Prostate gland (tissue), 2 donors: ENCODE data around the gene CES3. TPM values are rescaled to one million over a fixed set of nuclear protein-coding genes. Genes with fewer than 3 reads are reported as not detected.

ENCODE experiments used
- DNase-seq: peaks from one replicate; pipeline ENCODE4 v3.0.0-alpha.2; 2019; ENCODE audit warnings: low spot score
- H3K27ac ChIP-seq, 2 donors: fragments of 200-600 bp; sonication (generic); 2 replicates each; pipeline ENCODE4 v1.5.1; 2017 to 2019
- H3K27me3 ChIP-seq: fragments of 200-600 bp; sonication (generic); replicated peaks from 2 replicates; pipeline ENCODE4 v1.5.1; 2019; ENCODE audit not compliant: insufficient read depth
- H3K36me3 ChIP-seq, 2 donors: fragments of 200-600 bp; sonication (generic); 1 replicate in 1 of 2; 2 replicates in 1 of 2; pipeline versions ENCODE4 v1.5.1 to v1.8.1; 2017 to 2019
- H3K4me1 ChIP-seq: fragments of 200-600 bp; sonication (generic); replicated peaks from 2 replicates; pipeline ENCODE4 v1.5.1; 2019
- H3K4me3 ChIP-seq, 2 donors: fragments of 200-600 bp; sonication (generic); 2 replicates each; pipeline ENCODE4 v1.5.1; 2017 to 2019
- H3K9me3 ChIP-seq: fragments of 200-600 bp; sonication (generic); 2 replicates; pipeline ENCODE4 v1.5.1; 2017
- POLR2A ChIP-seq: fragments of 450-650 bp; IDR thresholded peaks from one replicate; pipeline ENCODE4 v1.6.1; 2016; ENCODE audit warnings: antibody characterized with exemption, mild to moderate bottlenecking
- POLR2AphosphoS5 ChIP-seq: sonication (generic); formaldehyde crosslinking; IDR thresholded peaks from one replicate; pipeline ENCODE4 v1.6.1; 2017; ENCODE audit warnings: antibody characterized with exemption
- WGBS: methylation state at CpG from one replicate; pipeline ENCODE4 v1.1.5; 2018; 5-methylcytosine and 5-hydroxymethylcytosine counted together
- intact Hi-C: fragments of 100-400 bp; cut with DNase I; formaldehyde crosslinking; loops from one replicate; pipeline ENCODE4 v1.14.2; 2022
- total RNA-seq, 2 donors: library from RNA; depleted of rRNA; stranded (reverse); fragments of >200 nt; gene quantifications; one replicate each; pipeline ENCODE4 v1.1.0, GENCODE V29; 2016
- TF ChIP-seq, protein P1 (sequence below), 4 experiments: fragments of 200-600 bp in 2 of 4; fragments of 450-650 bp in 2 of 4; sonication (generic) in 2 of 4; IDR thresholded peaks; 1 replicate in 3 of 4; 2 replicates in 1 of 4; pipeline ENCODE4 v1.5.1; 2016 to 2019; ENCODE audit warnings: antibody characterized with exemption in 4 of 4, mild to moderate bottlenecking in 2 of 4, moderate library complexity in 2 of 4

CES3 gene
- total RNA-seq, 2 donors from 2014 or later, result 0.36 to 0.80 TPM

DNA sequence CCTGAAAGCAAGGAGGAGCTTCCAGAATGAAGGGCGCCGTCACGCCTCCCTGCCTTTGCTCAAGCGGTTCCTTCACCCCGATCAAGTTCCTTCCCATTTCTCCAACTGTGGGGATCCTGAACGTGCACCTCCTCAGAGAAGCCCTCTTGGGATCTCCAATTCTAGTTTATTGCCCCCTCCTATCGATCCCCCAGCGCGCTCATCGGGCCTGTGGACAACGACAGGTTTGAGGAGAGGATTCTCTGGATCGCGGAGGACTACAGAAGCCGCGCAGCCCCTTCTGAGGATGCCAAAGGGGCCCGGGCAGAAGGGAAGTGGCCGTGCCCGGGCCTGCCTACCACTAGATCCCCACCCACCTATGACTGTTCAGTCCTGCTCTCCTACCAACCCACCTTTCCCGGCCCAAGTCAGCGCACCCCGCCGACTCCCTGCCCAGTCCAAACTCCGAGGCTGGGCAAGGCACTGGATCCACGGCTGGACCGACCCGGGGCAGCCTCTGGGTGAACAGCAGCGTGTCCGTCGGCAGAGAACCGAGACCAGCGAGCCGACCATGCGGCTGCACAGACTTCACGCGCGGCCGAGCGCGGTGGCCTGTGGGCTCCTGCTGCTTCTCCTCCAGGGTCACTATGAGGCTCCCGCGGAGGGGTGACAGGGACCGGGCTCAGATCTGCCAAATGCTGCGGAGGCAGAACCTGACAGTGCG, 12.8 kb upstream of the CES3 start:
- intact Hi-C loops, result no loop called here
- DNase-seq, result no peak
- Histone ChIP-seq H3K27me3 (no peaks in the 10 kb centered on the region), H3K36me3 (no peaks in the 10 kb centered on the region), H3K4me3 (peak overlapping the region; percentile 35 to 41), H3K27ac (no peak overlapping the region), H3K9me3 (no peaks in the 10 kb centered on the region), H3K4me1 (no peaks in the 10 kb centered on the region)
- WGBS, result under 1% methylated on average over 42 of the region's 44 CpGs
- TF ChIP-seq POLR2AphosphoS5 (no peak), POLR2A (peak; percentile 15)
- TF ChIP-seq, protein P1, sequence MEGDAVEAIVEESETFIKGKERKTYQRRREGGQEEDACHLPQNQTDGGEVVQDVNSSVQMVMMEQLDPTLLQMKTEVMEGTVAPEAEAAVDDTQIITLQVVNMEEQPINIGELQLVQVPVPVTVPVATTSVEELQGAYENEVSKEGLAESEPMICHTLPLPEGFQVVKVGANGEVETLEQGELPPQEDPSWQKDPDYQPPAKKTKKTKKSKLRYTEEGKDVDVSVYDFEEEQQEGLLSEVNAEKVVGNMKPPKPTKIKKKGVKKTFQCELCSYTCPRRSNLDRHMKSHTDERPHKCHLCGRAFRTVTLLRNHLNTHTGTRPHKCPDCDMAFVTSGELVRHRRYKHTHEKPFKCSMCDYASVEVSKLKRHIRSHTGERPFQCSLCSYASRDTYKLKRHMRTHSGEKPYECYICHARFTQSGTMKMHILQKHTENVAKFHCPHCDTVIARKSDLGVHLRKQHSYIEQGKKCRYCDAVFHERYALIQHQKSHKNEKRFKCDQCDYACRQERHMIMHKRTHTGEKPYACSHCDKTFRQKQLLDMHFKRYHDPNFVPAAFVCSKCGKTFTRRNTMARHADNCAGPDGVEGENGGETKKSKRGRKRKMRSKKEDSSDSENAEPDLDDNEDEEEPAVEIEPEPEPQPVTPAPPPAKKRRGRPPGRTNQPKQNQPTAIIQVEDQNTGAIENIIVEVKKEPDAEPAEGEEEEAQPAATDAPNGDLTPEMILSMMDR (IDR thresholded peaks at IDR 0.05), result no peak

DNA sequence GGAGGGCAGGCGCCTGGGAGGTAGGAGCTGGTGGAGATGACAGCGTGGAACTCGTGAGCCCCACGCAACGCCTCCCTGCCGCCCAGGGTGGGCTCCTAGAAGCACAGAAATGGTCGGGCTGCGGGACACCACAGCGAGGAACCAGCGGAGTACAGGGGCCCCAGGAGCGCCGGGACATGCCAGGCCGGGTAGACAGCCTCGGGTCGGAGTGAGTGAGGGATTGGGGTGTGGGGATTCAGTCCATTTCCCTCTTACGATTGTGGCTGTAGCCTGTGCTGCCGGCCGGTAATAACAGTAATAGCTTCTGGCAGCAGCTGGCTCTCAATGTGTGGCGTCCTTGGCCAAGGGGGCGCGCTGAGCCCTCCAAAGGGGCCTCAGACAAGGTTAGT, 12.2 kb upstream of the CES3 start:
- intact Hi-C loops, result no loop called here
- 16% methylated on average over 21 of the region's 21 CpGs for WGBS

DNA sequence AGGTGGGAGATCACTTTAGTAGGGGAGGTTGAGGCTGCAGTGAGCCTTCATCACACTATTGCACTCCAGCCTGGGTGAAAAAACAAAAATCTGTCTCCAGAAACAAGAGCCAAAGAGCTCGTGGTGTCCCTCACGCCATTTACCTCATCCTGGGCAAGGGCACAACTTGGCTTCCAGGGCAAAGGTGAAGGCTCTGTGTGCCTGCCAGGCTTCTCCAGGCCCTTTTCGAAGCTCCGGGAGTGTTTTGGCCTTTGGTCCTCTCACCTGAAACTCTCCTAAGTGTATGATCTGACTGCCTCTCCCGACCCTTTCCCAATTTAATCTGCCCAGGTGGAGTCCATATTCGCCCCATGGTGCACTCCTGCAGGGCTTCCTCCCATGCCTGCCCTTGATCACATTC, 11.6 kb upstream of the CES3 start:
- WGBS, result 82% methylated on average over 6 of the region's 6 CpGs
- Histone ChIP-seq H3K27me3 (no peaks in the 10 kb centered on the region), H3K4me1 (no peaks in the 10 kb centered on the region), H3K27ac (no peak overlapping the region), H3K36me3 (no peaks in the 10 kb centered on the region), H3K4me3 (no peak overlapping the region), H3K9me3 (no peaks in the 10 kb centered on the region)
- intact Hi-C loops, result no loop called here
- DNase-seq, result no peak
- TF ChIP-seq POLR2A (no peak), POLR2AphosphoS5 (no peak)
- TF ChIP-seq, protein P1 (IDR thresholded peaks at IDR 0.05), result no peak

More for the DNA sequence above, 12.2 kb upstream of the CES3 start:
- H3K27me3 ChIP-seq, result no peaks in the 10 kb centered on the region
- TF ChIP-seq, protein P1 (IDR thresholded peaks at IDR 0.05), result no peak
- no peak for TF ChIP-seq POLR2AphosphoS5
- no peaks in the 10 kb centered on the region for H3K9me3 ChIP-seq
- no peaks in the 10 kb centered on the region for H3K36me3 ChIP-seq
- no peak for DNase-seq
- H3K4me1 ChIP-seq, result no peaks in the 10 kb centered on the region
- H3K4me3 ChIP-seq, result peak overlapping the region; percentile 35 to 41
- no peak overlapping the region for H3K27ac ChIP-seq

DNA sequence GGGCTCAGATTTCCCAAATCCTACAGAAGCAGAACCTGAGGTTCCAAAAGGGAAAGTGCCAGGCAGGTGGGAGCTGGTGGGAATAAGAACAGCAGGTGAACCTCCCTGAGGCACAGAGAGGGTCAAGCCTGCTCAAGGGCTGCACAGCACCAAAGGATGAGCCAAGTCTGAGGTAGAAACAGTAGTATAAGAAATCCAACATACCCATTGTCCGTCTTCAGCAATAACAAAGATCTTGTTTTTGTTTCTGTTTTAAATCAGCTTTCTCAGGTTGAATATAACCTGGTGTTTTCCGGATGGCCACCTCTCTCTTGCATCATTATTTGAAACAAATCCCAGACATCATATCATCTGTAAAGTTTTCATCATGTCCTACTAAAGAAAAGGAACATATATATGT, 10.6 kb upstream of the CES3 start:
- no peak for DNase-seq
- no peaks in the 10 kb centered on the region for H3K9me3 ChIP-seq
- no peak overlapping the region for H3K4me3 ChIP-seq
- H3K27me3 ChIP-seq, result no peaks in the 10 kb centered on the region
- H3K36me3 ChIP-seq, result no peaks in the 10 kb centered on the region
- intact Hi-C loops, result loop anchor here (5.0 kb wide), 1 partner anchor 202 kb away; the partner anchor contains the start of gene B3GNT9
- TF ChIP-seq, protein P1 (IDR thresholded peaks at IDR 0.05), result no peak
- TF ChIP-seq POLR2A (no peak), POLR2AphosphoS5 (no peak)
- 84% methylated on average over 2 of the region's 2 CpGs for WGBS
- no peak overlapping the region for H3K27ac ChIP-seq
- no peaks in the 10 kb centered on the region for H3K4me1 ChIP-seq
